ENCODE data around the gene GRID1. TPM values are rescaled to one million over a fixed set of nuclear protein-coding genes. Genes with fewer than 3 reads are reported as not detected.

Gene GRID1
- total RNA-seq, 2 donors from 2014 or later: 0.27 to 0.85 TPM

DNA sequence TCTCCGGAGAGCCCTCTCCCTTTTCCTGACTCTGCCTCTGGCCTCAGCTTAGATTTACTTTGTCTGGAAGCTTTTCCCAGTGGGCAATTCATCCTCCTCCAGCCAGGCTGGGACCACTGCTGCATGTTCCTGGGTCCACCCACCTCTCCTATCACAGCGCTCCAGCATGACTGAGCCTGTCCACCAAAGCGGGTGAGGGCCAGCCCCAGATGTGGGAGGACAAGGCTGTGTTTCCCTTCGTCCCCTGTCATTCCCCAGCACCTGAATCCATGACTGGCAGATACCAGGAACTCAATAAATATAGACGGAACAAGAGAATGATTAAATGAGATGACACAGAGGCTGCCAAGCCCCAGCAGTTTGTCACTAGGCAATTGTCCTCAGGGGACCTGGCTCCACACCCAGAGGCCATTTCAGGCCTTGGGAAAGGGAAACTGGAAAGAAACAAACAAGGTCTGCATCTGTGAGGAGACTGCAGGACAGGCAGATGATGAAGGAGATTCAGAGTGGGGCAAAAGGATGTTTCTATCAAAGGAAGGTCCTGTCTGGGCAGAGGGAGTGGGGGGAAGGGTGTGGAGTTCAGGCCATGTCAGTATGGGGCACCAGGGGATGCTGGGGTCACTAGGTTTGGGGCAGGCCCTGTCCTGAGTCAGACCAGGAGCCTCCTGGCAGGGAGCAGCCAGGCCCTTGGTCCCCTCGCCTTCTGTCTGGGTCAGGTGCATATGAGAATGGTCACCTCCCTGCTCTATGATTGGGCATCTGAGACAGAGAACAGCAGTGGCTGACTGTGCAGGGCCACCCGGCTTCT is 576.4 kb downstream of the GRID1 start:
- no peaks in the 10 kb centered on the region for H3K27me3 ChIP-seq (replicated peaks; ENCODE audit: insufficient read depth)
- DNase-seq (ENCODE audit: low spot score) (no peak), ATAC-seq (ENCODE audit: insufficient number of reproducible peaks, low FRiP score, low read depth) (no peak)
- no peaks in the 10 kb centered on the region for H3K4me1 ChIP-seq (ENCODE audit: control insufficient read depth in 1 of 2, low read depth in 2 of 2)
- no peaks in the 10 kb centered on the region for H3K36me3 ChIP-seq
- no peaks in the 10 kb centered on the region for H3K9me3 ChIP-seq
- H3K4me3 ChIP-seq: no peak overlapping the region
- no peak for TF ChIP-seq CTCF (IDR thresholded peaks at IDR 0.05)
- no peak overlapping the region for H3K27ac ChIP-seq

- Histone ChIP-seq H3K36me3 (no peaks in the 10 kb centered on the region), H3K4me1 (ENCODE audit: control insufficient read depth in 1 of 2, low read depth in 2 of 2) (no peaks in the 10 kb centered on the region), H3K27ac (no peak overlapping the region), H3K27me3 (replicated peaks; ENCODE audit: insufficient read depth) (no peaks in the 10 kb centered on the region), H3K4me3 (no peak overlapping the region), H3K9me3 (no peaks in the 10 kb centered on the region)
- no peak for DNase-seq (ENCODE audit: low spot score)
- no peak for ATAC-seq (ENCODE audit: insufficient number of reproducible peaks, low FRiP score, low read depth)
- no peak for TF ChIP-seq CTCF (IDR thresholded peaks at IDR 0.05)
These were observed 577.5 kb downstream of the GRID1 start for GRCh38 chr10:85789125-85789524.

DNA sequence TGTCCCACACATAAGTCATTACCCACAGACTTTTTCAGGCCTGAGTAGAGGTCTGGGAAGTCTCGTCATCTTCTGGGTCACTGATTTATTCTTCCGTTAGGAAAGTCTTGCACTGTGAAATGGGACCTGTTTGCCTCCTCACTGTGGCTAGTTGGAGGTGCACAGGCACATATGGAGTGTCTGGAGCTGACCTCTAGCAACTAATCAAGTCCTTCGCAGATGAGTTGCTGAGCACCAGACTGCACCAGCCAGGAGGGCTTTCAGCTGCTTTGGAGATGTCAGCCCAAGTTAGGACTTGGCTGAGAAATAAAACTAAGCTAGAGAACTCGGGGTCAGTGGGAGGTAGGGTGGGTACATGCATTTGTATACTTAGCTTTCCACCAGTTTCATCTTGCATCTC is 578.0 kb downstream of the GRID1 start:
- ATAC-seq (ENCODE audit: insufficient number of reproducible peaks, low FRiP score, low read depth) (no peak), DNase-seq (ENCODE audit: low spot score) (no peak)
- Histone ChIP-seq H3K36me3 (no peaks in the 10 kb centered on the region), H3K9me3 (no peaks in the 10 kb centered on the region), H3K27ac (no peak overlapping the region), H3K27me3 (replicated peaks; ENCODE audit: insufficient read depth) (no peaks in the 10 kb centered on the region), H3K4me1 (ENCODE audit: control insufficient read depth in 1 of 2, low read depth in 2 of 2) (no peaks in the 10 kb centered on the region), H3K4me3 (no peak overlapping the region)
- TF ChIP-seq CTCF (IDR thresholded peaks at IDR 0.05): no peak

- Histone ChIP-seq H3K4me3 (no peak overlapping the region), H3K4me1 (ENCODE audit: control insufficient read depth in 1 of 2, low read depth in 2 of 2) (no peaks in the 10 kb centered on the region), H3K27ac (no peak overlapping the region), H3K9me3 (no peaks in the 10 kb centered on the region), H3K36me3 (no peaks in the 10 kb centered on the region), H3K27me3 (replicated peaks; ENCODE audit: insufficient read depth) (no peaks in the 10 kb centered on the region)
- ATAC-seq (ENCODE audit: insufficient number of reproducible peaks, low FRiP score, low read depth) (no peak), DNase-seq (ENCODE audit: low spot score) (no peak)
- TF ChIP-seq CTCF (IDR thresholded peaks at IDR 0.05): no peak
These were observed 578.7 kb downstream of the GRID1 start for GRCh38 chr10:85787881-85788280.

GRCh38 chr10:85787393-85787792 is 579.2 kb downstream of the GRID1 start:
- no peaks in the 10 kb centered on the region for H3K27me3 ChIP-seq (replicated peaks; ENCODE audit: insufficient read depth)
- no peak for ATAC-seq (ENCODE audit: insufficient number of reproducible peaks, low FRiP score, low read depth)
- H3K9me3 ChIP-seq: no peaks in the 10 kb centered on the region

More at GRCh38 chr10:85787393-85787792, 579.2 kb downstream of the GRID1 start:
- DNase-seq (ENCODE audit: low spot score): no peak
- no peaks in the 10 kb centered on the region for H3K4me1 ChIP-seq (ENCODE audit: control insufficient read depth in 1 of 2, low read depth in 2 of 2)
- no peaks in the 10 kb centered on the region for H3K36me3 ChIP-seq
- H3K4me3 ChIP-seq: no peak overlapping the region
- no peak for TF ChIP-seq CTCF (IDR thresholded peaks at IDR 0.05)
- H3K27ac ChIP-seq: no peak overlapping the region
